Uterus (tissue), 2 donors: Measurements from ENCODE around the gene SORBS1.

Experiments
- CTCF ChIP-seq, 4 experiments: fragments of 200-600 bp in 2 of 4; fragments of 450-650 bp in 2 of 4; sonication (generic) in 2 of 4; IDR thresholded peaks; one replicate each; pipeline ENCODE4 v1.5.1; 2016 to 2019; ENCODE audit warnings: antibody characterized with exemption in 4 of 4, mild to moderate bottlenecking in 2 of 4, moderate library complexity in 1 of 4
- POLR2A ChIP-seq, 2 donors: fragments of 450-650 bp; IDR thresholded peaks; one replicate each; pipeline ENCODE4 v1.6.1; 2016; ENCODE audit warnings: antibody characterized with exemption in 2 of 2, mild to moderate bottlenecking in 1 of 2, moderate library complexity in 1 of 2

- TF ChIP-seq CTCF (IDR thresholded peaks at IDR 0.05) (no peak), POLR2A (IDR thresholded peaks at IDR 0.05) (no peak)
These were observed 6.9 kb upstream of the SORBS1 start for GRCh38 chr10:95567903-95568630.
